NB4 (cell line): ENCODE measurements around the gene CUX1.

Experiments used
- MYC ChIP-seq: IDR thresholded peaks from 2 replicates; pipeline ENCODE4 v1.6.1; 2011; ENCODE audit warnings: low read depth, low read length
- POLR2A ChIP-seq: IDR thresholded peaks from 2 replicates; pipeline ENCODE4 v1.6.1; 2011; ENCODE audit warnings: mild to moderate bottlenecking; ENCODE audit not compliant: insufficient read length; ENCODE audit errors: extremely low read depth
- TF ChIP-seq, protein P1 (sequence below): IDR thresholded peaks from one replicate; pipeline ENCODE4 v1.5.1; 2012; ENCODE audit warnings: low read depth, low read length
- TF ChIP-seq, protein P2 (sequence below): IDR thresholded peaks from 2 replicates; pipeline ENCODE4 v1.6.1; 2011; ENCODE audit warnings: low read depth, low read length

DNA sequence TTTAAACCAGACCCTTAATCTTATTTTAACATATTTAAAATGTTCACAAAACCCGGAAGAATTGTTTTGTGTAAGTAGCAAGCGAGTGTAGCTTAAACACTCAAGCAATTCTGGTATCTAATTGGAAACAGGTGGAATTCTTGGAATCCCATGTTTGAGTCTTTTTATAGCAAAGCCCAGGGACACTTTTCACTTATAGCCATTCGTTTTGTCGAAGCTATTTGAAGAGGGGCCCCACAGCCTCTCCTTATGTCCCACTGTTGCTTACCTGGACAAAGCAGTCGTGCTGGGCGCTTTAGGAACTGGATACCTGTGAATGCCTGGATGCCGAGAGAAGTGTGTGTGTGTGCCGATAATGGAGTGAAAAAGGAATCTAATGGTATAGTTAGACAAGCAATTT, 3.3 kb downstream of the CUX1 start:
- TF ChIP-seq, protein P1, sequence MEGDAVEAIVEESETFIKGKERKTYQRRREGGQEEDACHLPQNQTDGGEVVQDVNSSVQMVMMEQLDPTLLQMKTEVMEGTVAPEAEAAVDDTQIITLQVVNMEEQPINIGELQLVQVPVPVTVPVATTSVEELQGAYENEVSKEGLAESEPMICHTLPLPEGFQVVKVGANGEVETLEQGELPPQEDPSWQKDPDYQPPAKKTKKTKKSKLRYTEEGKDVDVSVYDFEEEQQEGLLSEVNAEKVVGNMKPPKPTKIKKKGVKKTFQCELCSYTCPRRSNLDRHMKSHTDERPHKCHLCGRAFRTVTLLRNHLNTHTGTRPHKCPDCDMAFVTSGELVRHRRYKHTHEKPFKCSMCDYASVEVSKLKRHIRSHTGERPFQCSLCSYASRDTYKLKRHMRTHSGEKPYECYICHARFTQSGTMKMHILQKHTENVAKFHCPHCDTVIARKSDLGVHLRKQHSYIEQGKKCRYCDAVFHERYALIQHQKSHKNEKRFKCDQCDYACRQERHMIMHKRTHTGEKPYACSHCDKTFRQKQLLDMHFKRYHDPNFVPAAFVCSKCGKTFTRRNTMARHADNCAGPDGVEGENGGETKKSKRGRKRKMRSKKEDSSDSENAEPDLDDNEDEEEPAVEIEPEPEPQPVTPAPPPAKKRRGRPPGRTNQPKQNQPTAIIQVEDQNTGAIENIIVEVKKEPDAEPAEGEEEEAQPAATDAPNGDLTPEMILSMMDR, result no peak
- TF ChIP-seq, protein P2, sequence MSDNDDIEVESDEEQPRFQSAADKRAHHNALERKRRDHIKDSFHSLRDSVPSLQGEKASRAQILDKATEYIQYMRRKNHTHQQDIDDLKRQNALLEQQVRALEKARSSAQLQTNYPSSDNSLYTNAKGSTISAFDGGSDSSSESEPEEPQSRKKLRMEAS, result no peak
- no peak for TF ChIP-seq POLR2A
- no peak for TF ChIP-seq MYC
